ENCODE data around the gene WWOX.

WWOX gene

GRCh38 chr16:79089735-79090284 is 990.4 kb downstream of the WWOX start:
- no peak for DNase-seq

- DNase-seq = no peak
These were observed 991.5 kb downstream of the WWOX start for GRCh38 chr16:79090966-79091365.

- DNase-seq = no peak
These were observed 993.4 kb downstream of the WWOX start for GRCh38 chr16:79092846-79093245.

- DNase-seq = no peak
These were observed 994.1 kb downstream of the WWOX start for GRCh38 chr16:79093554-79093967.

GRCh38 chr16:79096246-79096645 is 996.8 kb downstream of the WWOX start:
- DNase-seq = no peak

GRCh38 chr16:79097166-79097565 is 997.7 kb downstream of the WWOX start:
- no peak for DNase-seq

- DNase-seq = no peak
These were observed 998.3 kb downstream of the WWOX start for GRCh38 chr16:79097771-79098170.

- no peak for DNase-seq
These were observed 999.5 kb downstream of the WWOX start for GRCh38 chr16:79098907-79099306.

- DNase-seq = no peak
These were observed 1000.3 kb downstream of the WWOX start for GRCh38 chr16:79099716-79100115.

- peak; percentile 58 for DNase-seq
These were observed 1001.0 kb downstream of the WWOX start for GRCh38 chr16:79100447-79100846.

- no peak for DNase-seq
These were observed 1002.0 kb downstream of the WWOX start for GRCh38 chr16:79101491-79101890.

- DNase-seq = peak; percentile 59
These were observed 1005.1 kb downstream of the WWOX start for GRCh38 chr16:79104567-79104966.

GRCh38 chr16:79107301-79107700 is 1007.8 kb downstream of the WWOX start:
- no peak for DNase-seq

- no peak for DNase-seq
These were observed 1010.3 kb downstream of the WWOX start for GRCh38 chr16:79109771-79110170.

GRCh38 chr16:79110242-79110641 is 1010.8 kb downstream of the WWOX start:
- no peak for DNase-seq

- DNase-seq = no peak
These were observed 1011.5 kb downstream of the WWOX start for GRCh38 chr16:79110953-79111352.

- DNase-seq = no peak
These were observed 1013.0 kb downstream of the WWOX start for GRCh38 chr16:79112462-79112861.

GRCh38 chr16:79113826-79114225 is 1014.4 kb downstream of the WWOX start:
- DNase-seq = no peak

- no peak for DNase-seq
These were observed 1015.3 kb downstream of the WWOX start for GRCh38 chr16:79114759-79115158.

GRCh38 chr16:79121906-79122305 is 1022.5 kb downstream of the WWOX start:
- no peak for DNase-seq

- DNase-seq = no peak
These were observed 1022.9 kb downstream of the WWOX start for GRCh38 chr16:79122343-79122742.

- peak; percentile 90 for DNase-seq
These were observed 1024.7 kb downstream of the WWOX start for GRCh38 chr16:79124016-79124756.

- no peak for DNase-seq
These were observed 1028.3 kb downstream of the WWOX start for GRCh38 chr16:79127766-79128165.

GRCh38 chr16:79128706-79129105 is 1029.3 kb downstream of the WWOX start:
- no peak for DNase-seq

GRCh38 chr16:79130616-79131015 is 1031.2 kb downstream of the WWOX start:
- no peak for DNase-seq
